ENCODE measurements around the gene CHMP4B.

GRCh38 chr20:33789858-33790182 lies 21.3 kb upstream of the CHMP4B start:
- TF ChIP-seq ZFX (IDR thresholded peaks at IDR 0.05) (no peak), CTCF (conservative IDR thresholded peaks at IDR 0.05) (no peak)
